ENCODE measurements around the gene SLC25A42. TPM values are rescaled to one million over a fixed set of nuclear protein-coding genes. Genes with fewer than 3 reads are reported as not detected.

SLC25A42 gene
- total RNA-seq, 1 experiment from 2014 or later: 8.0 TPM

- H3F3A ChIP-seq (ENCODE audit: low read length, unreplicated experiment): no peaks in the 10 kb centered on the region
- no peaks in the 10 kb centered on the region for H3K79me2 ChIP-seq (ENCODE audit: low read length)
- H3K9me2 ChIP-seq (replicated peaks; ENCODE audit: low read length): no peaks in the 10 kb centered on the region
- ChIA-PET CTCF (no interaction called here), POLR2A (ENCODE audit: unreplicated experiment) (no interaction called here)
- intact Hi-C loops (cut with micrococcal nuclease): no loop called here
- H2AFZ ChIP-seq (ENCODE audit: low read length): no peak overlapping the region
- ATAC-seq: no peak
- TF ChIP-seq EZH2 (IDR thresholded peaks at IDR 0.05; ENCODE audit: low read length, unreplicated experiment): no peak
- TF ChIP-seq, protein P1, sequence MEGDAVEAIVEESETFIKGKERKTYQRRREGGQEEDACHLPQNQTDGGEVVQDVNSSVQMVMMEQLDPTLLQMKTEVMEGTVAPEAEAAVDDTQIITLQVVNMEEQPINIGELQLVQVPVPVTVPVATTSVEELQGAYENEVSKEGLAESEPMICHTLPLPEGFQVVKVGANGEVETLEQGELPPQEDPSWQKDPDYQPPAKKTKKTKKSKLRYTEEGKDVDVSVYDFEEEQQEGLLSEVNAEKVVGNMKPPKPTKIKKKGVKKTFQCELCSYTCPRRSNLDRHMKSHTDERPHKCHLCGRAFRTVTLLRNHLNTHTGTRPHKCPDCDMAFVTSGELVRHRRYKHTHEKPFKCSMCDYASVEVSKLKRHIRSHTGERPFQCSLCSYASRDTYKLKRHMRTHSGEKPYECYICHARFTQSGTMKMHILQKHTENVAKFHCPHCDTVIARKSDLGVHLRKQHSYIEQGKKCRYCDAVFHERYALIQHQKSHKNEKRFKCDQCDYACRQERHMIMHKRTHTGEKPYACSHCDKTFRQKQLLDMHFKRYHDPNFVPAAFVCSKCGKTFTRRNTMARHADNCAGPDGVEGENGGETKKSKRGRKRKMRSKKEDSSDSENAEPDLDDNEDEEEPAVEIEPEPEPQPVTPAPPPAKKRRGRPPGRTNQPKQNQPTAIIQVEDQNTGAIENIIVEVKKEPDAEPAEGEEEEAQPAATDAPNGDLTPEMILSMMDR (conservative IDR thresholded peaks at IDR 0.05; ENCODE audit: low read depth, low read length): no peak
- TF ChIP-seq EZH2phosphoT487 (IDR thresholded peaks at IDR 0.05; ENCODE audit: borderline replicate concordance, low read length): no peak
- DNase-seq: no peak
- no peak overlapping the region for H3K4me3 ChIP-seq (ENCODE audit: low read length)
- no peak overlapping the region for H3K4me2 ChIP-seq (ENCODE audit: low read length)
- H3K9ac ChIP-seq (ENCODE audit: low read length): no peak overlapping the region
- no peaks in the 10 kb centered on the region for H3K4me1 ChIP-seq (ENCODE audit: insufficient read depth, low read length)
- H3K36me3 ChIP-seq (ENCODE audit: low read depth, low read length): no peaks in the 10 kb centered on the region; the same call in 1 of the 2 replicates
- H3K27ac ChIP-seq (ENCODE audit: low read length): no peak overlapping the region
- no peaks in the 10 kb centered on the region for H4K20me1 ChIP-seq (ENCODE audit: low read length)
- no TSS peak for BruUV-seq (replicated peaks)
- H3K9me3 ChIP-seq (ENCODE audit: low read length): no peaks in the 10 kb centered on the region
- no peaks in the 10 kb centered on the region for H3K27me3 ChIP-seq (ENCODE audit: low read length)
Measured at GRCh38 chr19:19111136-19111835, 47.5 kb downstream of the SLC25A42 start.

DNA sequence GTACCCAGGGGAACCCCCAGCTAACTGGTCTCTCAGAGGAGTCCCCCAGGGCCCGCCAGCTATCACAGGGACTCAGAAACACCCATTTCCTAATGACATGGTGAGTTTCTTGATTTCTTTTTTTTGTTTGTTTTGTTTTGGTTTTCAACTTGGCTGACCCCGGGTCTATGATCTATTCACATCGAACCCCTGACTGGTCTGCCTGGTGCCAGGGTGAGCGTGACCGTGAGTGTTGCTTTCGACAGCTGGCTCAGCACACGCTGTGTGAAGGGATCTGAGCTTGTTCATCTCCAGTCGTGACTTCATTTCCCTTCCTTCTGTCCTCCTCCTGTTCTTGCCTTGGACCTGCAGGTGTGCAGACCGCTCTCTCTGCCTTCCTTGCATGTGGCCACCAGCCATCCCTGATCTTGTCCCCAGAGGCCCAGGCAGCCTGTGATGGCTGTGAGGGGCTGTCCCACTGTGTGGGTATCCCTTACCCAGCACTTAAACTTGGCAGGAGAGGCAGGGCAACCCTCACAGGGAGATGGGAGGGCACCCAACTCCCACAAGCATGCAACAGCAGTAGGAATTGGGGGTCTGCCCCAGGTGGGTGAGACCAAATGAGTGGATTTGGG lies 48.3 kb downstream of the SLC25A42 start:
- ATAC-seq (no peak), DNase-seq (no peak)
- H2AFZ ChIP-seq (ENCODE audit: low read length): no peak overlapping the region
- intact Hi-C loops (cut with micrococcal nuclease): no loop called here
- no peaks in the 10 kb centered on the region for H3K4me1 ChIP-seq (ENCODE audit: insufficient read depth, low read length)
- no peaks in the 10 kb centered on the region; the same call in 1 of the 2 replicates for H3K36me3 ChIP-seq (ENCODE audit: low read depth, low read length)
- TF ChIP-seq, protein P1 (conservative IDR thresholded peaks at IDR 0.05; ENCODE audit: low read depth, low read length): no peak
- TF ChIP-seq EZH2 (IDR thresholded peaks at IDR 0.05; ENCODE audit: low read length, unreplicated experiment) (no peak), EZH2phosphoT487 (IDR thresholded peaks at IDR 0.05; ENCODE audit: borderline replicate concordance, low read length) (no peak)
- H3K27ac ChIP-seq (ENCODE audit: low read length): no peak overlapping the region
- ChIA-PET CTCF (no interaction called here), POLR2A (ENCODE audit: unreplicated experiment) (no interaction called here)
- H3K4me3 ChIP-seq (ENCODE audit: low read length): no peak overlapping the region
- BruUV-seq (replicated peaks): no TSS peak
- H3K9ac ChIP-seq (ENCODE audit: low read length): no peak overlapping the region
- H3K79me2 ChIP-seq (ENCODE audit: low read length): no peaks in the 10 kb centered on the region
- H3K4me2 ChIP-seq (ENCODE audit: low read length): no peak overlapping the region
- H3F3A ChIP-seq (ENCODE audit: low read length, unreplicated experiment): no peaks in the 10 kb centered on the region
- H4K20me1 ChIP-seq (ENCODE audit: low read length): no peaks in the 10 kb centered on the region
- H3K9me3 ChIP-seq (ENCODE audit: low read length): no peaks in the 10 kb centered on the region
- H3K27me3 ChIP-seq (ENCODE audit: low read length): no peaks in the 10 kb centered on the region
- no peaks in the 10 kb centered on the region for H3K9me2 ChIP-seq (replicated peaks; ENCODE audit: low read length)

DNA sequence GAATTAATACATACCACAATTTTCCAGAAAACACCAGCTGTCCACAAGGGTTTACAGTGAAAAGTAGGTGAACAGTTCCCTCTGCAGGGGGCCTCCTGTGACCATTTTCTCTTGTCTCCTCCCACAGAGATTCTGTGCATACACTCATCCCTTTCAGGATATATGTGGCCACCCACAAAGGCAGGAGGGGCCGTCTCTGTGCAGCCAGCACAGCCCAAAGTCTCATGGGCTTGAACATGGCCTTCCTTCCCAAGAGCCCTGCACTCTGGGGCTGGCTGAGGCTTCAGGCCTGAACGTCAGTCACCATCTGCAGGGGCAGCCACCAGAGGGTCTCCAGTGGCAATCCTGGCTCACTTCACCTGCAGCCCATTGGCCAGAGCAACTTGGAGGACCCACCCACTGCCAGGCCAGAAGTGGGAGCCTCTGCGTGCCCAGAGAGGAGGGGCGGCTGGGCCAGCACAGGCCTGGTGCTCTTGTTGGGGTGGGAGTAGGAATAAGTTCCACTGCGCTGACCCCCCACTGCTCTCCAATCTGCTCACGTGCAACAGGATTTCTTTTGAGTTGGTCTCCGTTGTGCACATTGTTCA lies 49.3 kb downstream of the SLC25A42 start:
- H3K79me2 ChIP-seq (ENCODE audit: low read length): no peaks in the 10 kb centered on the region
- no peaks in the 10 kb centered on the region for H4K20me1 ChIP-seq (ENCODE audit: low read length)
- H3K9me2 ChIP-seq (replicated peaks; ENCODE audit: low read length): no peaks in the 10 kb centered on the region
- no peak overlapping the region for H3K27ac ChIP-seq (ENCODE audit: low read length)
- H3F3A ChIP-seq (ENCODE audit: low read length, unreplicated experiment): no peaks in the 10 kb centered on the region
- H3K9ac ChIP-seq (ENCODE audit: low read length): no peak overlapping the region
- no TSS peak for BruUV-seq (replicated peaks)
- POLR2A ChIA-PET (ENCODE audit: unreplicated experiment): no interaction called here
- H2AFZ ChIP-seq (ENCODE audit: low read length): no peak overlapping the region
- TF ChIP-seq, protein P1 (conservative IDR thresholded peaks at IDR 0.05; ENCODE audit: low read depth, low read length): peak; percentile 26; the same call in 1 of the 2 replicates
- no peak for TF ChIP-seq EZH2phosphoT487 (IDR thresholded peaks at IDR 0.05; ENCODE audit: borderline replicate concordance, low read length)
- ATAC-seq (peak; percentile 83), DNase-seq (peak; percentile 36)
- no peak overlapping the region for H3K4me2 ChIP-seq (ENCODE audit: low read length)
- H3K36me3 ChIP-seq (ENCODE audit: low read depth, low read length): no peaks in the 10 kb centered on the region; the same call in 1 of the 2 replicates
- no peak overlapping the region for H3K4me3 ChIP-seq (ENCODE audit: low read length)
- no peaks in the 10 kb centered on the region for H3K4me1 ChIP-seq (ENCODE audit: insufficient read depth, low read length)
- no peaks in the 10 kb centered on the region for H3K9me3 ChIP-seq (ENCODE audit: low read length)
- H3K27me3 ChIP-seq (ENCODE audit: low read length): no peaks in the 10 kb centered on the region
- CTCF ChIA-PET: no interaction called here
- intact Hi-C loops (cut with micrococcal nuclease): no loop called here
